GM19238 (cell line): Measurements from ENCODE around the gene POU2AF3.
"Not testable (repeated sequence)": the region's sequence is repeated elsewhere in the genome, so short reads cannot be mapped to it uniquely, and the experiment has no call there.

Source experiments
- DNase-seq: peaks from one replicate; pipeline ENCODE4 v3.0.0; 2011; ENCODE audit warnings: low spot score; ENCODE audit not compliant: insufficient read length

Gene POU2AF3, protein sequence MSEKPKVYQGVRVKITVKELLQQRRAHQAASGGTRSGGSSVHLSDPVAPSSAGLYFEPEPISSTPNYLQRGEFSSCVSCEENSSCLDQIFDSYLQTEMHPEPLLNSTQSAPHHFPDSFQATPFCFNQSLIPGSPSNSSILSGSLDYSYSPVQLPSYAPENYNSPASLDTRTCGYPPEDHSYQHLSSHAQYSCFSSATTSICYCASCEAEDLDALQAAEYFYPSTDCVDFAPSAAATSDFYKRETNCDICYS

DNA sequence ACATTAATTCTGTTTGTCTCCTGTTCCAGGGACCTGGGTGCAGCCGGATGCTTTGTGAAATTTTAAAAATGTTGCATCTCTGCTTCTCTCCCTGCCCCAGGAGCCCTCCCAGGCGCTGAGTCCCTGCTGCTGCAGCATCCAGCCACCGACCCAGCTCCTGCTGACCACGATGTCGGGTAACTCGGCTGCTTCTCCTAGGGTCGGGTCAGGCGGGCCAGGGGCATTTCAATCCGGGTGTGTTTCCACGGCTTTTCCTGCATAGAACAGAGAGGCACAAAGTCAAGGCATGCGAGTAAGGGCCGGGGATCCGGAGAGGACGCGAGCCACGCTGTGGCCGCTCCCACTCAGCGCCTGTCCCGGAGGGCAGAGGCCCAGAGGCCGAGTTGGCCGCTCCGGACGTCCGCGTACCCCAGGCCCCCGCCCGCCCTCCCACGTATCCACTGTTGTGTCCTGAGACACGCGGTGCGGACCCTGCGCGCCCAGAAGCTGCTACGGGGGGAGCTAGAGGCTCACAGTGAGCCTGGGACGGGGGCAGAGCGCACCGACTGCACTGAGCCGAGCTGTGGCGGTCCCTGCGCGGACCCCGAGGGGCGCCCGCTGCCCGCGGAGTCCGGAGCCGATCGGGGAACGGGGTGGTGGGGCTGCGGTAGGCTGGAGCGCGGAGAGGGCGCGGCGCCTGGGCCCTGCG lies at the start of gene POU2AF3:
Gene POU2AF3, plus strand, starts transcription at position 134 of the 688 bp plus-strand sequence. Its CDS starts 36 bp downstream, at position 170.
- no peak for DNase-seq

DNA sequence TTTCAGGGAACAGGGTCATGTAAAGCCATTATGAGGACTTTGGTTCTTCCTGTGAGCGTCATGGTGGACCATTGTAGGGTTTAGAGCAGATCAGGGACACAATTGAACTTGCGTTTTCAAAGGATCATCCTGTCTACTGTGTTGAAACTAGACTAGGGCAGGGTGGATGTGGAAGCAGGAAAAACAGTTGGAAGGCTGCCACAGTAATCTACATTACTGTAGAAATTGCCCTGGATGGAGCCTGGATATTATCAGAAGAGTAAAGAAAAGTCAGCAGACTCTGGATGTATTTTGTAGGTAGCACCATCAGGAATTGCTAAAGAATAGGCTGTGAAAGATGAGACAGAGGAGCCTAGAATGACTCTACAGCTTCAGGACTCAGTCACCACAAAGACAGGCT lies 47.4 kb upstream of the POU2AF3 start:
- DNase-seq: no peak

DNA sequence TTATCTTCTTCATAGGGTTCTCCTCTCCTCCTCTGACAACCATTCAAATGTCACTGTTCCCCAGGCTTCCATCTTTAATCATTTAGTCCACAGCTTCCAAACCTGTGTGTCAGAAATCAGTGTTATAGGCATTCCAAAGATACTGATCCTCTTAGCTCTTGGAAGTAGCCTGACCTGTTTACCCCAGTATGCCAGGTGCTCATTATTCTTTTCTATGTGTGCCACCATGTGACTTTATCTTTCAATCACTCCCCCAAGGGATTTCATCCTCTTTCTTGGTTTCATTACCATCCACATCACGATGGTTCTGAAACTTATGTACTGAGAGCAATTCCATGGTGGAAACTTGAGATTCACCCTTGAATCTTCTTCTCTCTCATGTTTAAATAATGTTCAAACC lies 45.2 kb upstream of the POU2AF3 start:
- no peak for DNase-seq

DNA sequence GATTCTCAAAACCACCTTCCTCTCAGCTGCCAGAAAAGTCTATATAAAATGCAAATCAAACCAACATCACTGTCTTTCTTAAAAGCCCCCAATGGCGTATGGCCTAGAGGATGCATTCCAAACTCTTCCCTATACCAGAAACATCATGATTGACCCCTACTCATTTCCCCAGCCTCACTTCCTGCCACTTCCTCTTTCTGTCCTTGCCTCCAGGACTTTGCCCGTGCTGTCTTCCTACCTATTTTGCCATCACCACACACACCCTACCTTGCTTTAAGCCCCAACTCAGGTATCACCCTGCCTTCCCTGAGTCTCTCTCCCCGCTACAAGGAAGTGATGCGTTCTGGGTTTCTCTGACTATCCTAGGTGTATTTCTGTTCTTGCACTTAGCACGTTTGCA lies 44.7 kb upstream of the POU2AF3 start:
- no peak for DNase-seq

DNA sequence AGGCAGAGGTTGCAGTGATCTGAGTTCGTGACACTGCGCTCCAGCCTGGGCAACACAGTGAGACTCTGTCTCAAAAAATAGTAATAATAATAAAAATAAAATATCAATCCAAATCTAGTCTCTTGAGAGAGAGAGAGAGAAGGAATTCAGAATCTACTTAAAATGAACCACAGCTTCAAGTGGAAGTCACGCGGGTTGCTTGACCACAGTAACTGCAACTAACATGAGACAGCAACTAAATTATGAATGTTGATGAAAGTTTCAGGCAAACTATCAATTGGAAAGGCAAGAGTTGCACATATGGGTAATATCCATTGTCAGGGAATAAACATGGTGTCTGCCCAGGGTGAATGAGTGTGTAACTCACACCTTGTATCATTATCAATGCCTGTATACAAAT lies 40.3 kb upstream of the POU2AF3 start:
- DNase-seq: no peak

DNA sequence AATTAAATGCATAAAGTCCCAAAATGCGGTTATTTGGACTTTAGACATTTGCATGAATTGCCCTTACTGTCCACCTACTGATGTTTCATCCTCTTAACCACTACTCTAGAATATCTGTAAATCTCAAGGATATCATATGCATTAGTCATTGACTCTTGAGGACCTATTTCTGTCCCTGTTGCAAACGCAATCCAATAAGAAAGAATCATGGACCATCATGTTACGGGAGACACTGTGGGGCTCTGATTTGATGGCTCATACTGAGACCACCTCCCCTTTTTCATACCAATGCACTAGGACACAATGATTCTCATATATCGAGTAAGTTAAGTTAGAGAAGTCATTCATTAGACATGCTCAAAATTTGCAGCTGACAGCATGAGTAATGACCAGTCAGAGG lies 38.5 kb upstream of the POU2AF3 start:
- DNase-seq: no peak

DNA sequence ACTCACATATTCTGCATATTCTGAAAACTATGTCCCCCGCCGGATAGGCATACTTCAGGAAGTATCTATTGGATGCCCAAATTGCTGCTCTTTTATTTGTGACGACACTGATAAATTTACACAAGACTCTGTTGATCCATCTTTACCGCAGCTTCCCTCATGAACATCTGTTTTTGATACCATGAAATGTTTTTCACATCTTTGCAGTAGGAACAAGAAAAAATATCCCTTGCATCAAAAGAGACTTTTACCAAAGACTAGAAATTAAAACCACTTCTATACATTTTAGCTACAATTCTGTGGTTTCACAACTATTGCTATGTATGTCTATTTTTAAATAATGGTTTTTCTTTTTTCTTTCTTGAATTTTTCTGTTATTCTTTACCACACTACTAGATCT lies 37.5 kb upstream of the POU2AF3 start:
- DNase-seq: no peak

DNA sequence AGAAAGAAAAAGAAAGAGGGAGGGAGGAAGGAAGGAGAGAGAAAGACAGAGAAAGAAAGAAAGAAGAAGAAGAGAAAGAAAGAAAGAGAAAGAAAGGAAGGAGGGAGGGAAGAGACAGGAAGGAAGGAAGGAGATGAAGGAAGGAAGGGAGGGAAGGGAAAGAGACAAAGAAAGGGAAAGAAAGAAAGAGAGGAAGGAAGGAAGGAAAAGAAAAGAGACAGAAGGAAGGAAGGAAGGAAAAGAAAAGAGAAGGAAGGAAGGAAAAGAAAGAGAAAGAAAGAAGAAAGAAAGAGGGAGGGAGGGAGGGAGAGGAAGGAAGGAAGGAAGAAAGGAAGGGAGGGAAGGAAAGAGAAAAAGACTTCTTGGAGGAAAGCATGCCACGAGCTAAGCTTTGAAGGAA lies 33.7 kb upstream of the POU2AF3 start:
- DNase-seq: no peak

DNA sequence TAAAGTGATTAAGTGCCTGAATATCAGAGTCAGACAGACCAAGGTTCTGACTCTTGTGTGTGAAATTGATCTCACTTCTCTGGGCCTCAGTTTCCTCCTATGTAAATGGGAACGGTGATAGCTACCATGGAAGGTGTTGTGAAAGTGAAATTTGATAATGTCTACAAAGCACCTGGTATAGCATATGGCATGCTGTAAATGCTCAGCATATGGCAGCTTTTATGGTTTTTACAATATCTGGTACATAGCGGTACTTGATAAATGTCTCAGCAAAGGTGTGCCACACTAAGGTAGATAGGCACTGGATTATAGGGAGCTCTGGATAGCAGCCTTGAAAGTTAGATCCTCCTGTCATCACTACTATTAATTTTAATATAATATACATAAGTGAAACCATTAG lies 32.9 kb upstream of the POU2AF3 start:
- DNase-seq: no peak

DNA sequence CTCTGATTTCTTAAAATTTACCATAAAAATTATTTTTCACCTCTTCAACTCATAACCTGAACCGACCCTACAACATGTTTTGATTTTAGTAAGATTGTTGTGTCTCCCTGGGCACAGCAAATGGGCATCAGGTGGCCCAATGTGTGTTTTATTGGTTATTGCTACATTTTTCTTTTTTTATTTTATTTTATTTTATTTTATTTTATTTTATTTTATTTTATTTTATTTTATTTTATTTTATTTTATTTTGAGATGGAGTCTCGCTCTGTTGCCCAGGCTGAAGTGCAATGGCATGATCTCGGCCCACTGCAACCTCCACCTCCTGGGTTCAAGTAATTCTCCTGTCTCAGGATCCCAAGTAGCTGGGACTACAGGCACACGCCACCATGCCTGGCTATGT lies 30.0 kb upstream of the POU2AF3 start:
- not testable (repeated sequence) for DNase-seq

DNA sequence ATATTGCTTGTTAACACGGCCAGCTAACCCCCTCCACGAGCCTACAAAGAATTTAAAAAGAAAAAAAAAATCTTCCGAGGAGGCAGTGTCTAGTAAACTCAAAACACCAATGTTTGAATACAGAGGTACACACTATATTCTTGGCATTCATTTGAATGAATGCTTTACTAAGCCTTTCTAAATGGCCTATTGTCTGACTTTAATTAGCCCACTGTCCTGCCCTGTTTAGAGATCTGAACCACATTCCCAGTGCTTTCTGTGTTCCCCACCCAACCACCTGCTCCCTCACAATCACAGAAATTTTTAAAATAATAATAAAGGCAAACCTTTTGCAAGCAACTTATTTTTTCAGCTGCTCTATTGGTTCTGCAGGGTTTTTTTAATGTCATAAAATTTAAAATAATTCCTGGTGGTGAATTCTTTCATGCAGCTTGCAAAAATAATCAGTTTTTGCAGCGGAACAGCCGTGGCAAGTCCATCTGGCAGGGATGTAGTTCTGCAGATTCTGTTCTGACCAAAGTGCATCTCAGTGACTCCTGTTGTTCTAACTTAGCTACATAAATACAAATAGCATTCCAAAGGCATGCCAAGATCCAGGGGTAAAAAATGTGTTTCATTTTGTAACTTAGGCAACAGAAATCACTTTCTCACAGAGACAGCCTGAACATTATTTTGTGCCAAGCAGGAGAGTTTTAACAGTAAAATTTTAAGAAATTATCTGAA lies 29.0 kb upstream of the POU2AF3 start:
- DNase-seq: no peak

DNA sequence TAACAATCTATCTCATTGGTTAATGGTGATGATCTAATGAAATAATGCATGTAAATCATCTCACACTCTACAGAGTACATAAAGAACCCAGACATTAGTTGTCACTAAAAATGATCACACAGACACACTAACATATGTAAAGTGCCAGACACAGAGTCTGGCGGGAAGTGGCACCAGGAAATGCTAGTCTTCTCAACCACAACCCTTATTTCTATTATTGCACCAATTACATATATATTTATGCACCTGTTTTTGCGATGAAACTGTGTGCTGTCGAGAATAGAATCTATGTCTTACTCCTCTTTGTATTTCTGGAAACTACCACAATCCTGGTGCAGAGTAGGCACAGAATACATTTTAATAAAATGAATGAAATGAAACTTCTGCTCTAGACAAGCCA lies 25.9 kb upstream of the POU2AF3 start:
- DNase-seq: no peak

DNA sequence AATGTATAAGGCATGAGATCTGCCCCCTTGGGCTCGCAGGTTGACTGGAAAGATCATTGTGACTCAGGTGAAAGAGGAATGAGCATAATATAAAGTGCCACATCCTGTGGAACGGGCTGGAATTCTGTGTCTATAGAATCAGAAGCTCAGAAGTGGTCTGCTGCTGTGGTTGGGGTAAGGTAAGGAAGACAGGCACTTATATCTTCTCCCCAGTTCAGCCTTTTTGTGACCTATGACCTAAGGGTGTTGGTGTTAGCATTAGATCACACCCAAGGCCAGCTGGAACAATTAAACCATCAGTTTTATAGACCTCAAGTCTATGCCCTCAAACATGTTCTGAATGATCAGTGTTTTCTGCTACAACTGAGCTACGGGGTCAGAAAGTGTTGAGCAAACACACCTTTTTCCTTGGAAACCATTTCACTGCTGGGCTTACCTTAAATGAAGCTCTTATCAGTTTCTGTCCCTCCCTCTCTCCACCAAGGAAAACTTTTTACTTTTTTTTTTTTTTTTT lies 15.7 kb upstream of the POU2AF3 start:
- no peak for DNase-seq

DNA sequence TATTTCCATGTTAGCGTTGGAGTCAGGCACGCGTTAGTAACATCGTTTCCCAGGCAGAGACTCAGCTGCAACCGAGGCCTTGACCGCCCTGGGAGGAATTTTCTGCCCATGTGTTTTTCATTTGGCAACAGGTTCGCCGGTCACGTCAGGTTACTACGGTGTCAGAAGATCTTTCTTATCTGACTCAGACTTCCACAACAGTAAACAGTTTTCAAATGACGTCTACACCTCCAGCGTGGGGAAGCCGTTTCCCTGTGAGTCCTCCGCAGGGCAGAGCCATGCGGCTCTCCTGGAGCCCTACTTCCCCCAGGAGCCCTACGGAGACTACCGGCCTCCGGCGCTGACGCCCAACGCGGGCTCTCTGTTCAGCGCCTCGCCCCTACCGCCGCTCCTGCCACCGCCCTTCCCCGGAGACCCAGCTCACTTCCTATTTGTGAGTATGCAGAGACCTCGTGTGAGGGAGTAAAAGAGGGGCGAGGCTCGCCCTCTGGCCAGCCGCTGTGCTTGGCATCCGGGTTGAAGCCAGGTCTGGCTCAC lies 14.3 kb upstream of the POU2AF3 start:
- no peak for DNase-seq

DNA sequence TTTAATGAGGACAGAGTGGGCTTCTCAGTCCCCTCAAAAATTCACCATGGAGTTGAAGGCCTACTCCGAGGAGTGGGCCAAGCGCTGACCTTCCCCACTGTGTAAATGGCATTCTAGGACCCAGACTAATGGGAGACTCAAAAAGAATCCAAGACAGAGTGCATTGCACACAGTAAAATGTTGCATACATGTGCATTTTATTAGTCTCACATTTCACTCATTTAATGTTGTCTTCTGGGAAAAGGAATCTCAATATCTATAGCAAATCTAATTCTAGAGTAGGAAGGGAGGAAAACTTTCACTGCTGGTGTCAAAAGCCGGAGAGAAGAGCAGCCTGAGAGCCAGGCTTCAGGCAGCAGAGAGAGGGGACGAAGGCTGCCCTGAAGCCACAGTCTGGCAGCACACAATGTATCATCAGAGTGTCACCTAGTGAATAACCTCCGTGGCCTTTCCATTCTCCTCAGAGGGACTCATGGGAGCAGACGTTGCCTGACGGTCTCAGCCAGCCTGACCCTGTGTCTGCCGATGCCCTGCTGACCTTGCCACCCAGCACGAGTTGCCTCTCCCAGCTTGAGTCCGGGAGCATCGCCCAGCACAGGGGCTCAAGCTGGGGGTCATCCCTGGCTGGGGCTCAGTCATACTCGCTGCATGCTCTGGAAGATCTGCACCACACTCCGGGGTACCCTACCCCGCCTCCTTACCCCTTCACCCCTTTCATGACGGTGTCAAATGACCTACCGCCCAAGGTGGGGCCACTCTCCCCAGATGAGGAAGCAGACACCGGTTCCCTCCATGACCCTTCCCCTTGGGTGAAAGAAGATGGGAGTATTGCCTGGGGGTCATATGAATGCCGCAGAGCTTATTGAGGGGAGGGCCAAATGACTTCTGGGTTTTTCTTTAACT lies 12.9 kb upstream of the POU2AF3 start:
- DNase-seq: no peak

DNA sequence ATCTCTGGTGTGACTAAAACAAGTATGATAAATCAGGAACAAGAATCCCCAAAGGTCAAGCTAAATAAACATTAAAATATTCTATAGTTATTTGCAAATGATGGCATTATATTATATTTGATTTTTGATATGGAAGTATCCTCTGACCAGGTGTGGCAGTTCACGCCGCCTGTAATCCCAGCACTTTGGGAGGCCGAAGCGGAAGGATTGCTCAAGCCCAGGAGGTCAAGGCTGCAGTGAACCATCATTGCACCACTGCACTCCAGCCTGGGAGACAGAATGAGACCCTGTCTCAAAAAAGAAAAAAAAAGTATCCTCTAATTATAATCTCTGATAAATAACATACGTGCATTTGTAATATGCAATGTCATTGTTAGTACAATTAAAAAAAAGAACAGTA lies 6.6 kb upstream of the POU2AF3 start:
- DNase-seq: no peak

DNA sequence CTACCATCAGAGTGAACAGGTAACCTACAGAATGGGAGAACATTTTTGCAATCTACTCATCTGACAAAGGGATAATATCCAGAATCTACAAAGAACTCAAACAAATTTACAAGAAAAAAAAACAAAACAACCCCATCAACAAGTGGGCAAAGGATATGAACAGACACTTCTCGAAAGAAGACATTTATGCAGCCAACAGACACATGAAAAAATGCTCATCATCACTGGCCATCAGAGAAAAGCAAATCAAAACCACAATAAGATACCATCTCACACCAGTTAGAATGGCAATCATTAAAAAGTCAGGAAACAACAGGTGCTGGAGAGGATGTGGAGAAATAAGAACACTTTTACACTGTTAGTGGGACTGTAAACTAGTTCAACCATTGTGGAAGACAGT lies 5.9 kb upstream of the POU2AF3 start:
- DNase-seq: not testable (repeated sequence)

DNA sequence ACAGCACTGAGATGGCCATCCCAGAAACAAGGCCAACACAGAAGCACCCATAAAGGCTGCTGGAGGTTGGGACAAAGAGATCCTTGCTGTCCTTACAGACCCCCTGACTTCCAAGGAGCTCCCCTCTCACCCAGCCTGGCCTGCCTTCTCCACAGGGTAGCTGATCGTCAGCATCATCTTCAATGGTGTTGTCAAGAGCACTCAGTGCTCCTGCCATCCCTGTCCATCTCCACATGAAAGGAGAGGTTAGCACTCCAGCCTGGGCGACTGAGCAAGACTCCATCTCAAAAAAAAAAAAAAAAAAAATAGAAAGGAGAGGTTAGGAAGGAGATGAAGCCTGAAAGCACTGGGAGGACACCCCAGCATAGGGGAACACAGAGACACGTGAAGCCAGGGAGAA lies 2.1 kb upstream of the POU2AF3 start:
- DNase-seq: no peak

DNA sequence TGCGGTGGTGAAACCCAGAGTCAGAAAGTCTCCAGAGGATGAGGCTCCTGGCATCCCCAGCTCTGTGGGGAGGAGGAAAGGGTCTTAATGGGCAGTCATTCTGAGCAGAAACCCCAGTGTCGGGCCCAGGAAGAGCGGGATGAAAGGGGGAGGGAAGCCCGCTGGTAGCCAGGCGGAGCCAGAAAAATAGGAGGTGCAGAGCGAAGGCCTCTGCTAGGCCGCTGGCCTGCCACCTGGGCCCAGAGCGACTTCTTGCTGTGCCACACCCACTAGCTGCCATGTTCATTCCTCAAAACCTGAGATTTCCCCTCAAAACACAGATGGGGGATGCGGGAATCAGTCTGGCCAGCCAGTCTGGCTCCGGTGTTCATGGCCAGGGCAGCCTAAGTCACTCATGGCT lies 650 bp upstream of the POU2AF3 start:
- no peak for DNase-seq

DNA sequence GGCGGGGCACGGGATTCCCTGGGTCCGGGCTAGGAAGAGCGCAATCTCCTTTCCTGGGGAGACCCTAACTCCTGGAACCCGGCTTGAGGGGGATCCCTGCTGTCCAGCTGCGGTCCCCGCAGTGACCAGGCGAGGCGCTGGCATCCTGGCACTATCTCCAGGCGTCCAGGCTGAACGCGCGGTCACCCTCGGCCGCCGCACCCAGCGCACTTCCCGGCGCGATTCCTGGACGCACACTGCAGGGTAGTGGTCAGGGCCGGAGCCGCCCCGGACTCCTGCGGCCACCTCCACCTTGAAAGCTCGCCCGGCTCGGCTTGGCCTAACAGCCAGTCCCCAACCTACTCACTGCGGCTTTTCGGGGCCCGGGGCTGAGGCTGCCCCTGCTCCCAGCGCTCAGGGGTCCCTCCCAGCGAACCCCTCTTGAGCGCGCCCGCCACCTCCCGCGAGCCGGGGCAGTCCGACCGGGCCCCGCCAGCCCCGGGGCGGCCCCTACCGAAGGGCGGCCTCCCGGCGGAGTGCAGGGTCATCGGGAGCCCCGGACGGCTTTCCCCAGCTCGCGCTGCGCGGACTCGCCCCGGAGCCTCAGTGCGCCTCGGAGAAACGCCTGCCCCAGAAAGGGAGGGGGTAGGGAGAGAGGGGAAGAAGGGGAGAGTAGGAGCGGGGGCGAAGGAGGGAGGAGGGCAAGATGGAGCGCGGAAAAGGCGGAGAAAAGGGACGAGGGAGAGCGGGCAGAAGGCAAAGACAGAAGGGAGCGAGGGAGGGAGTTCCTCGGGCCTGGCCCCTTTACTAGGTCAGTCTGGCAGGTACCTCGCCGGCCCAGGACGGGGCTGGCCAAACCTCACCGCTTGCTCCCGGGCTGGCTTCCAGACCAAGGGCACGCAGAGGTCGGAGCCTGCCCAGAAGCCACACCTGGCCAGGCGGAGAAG lies 1.0 kb downstream of the POU2AF3 start:
- no peak for DNase-seq
